Stimulated activated naive CD8-positive, alpha-beta T cell treated with anti-CD3 and anti-CD28 coated beads, Interleukin-15, amount 100 ng/mL, for 72 hours (primary cell): Measurements from ENCODE around the gene CERCAM.

ENCODE experiments used
- ATAC-seq: fragments of 150-1000 bp; cut with Tn5 transposase; 2 replicates; pipeline ENCODE4 v1.10.0; 2021; ENCODE audit warnings: mild to moderate bottlenecking, moderate library complexity
- DNase-seq, 2 donors: peaks; one replicate each; pipeline ENCODE4 v3.0.0; 2021 to 2022
- H3K27ac Mint-ChIP-seq, 2 donors: one replicate each; pipeline ENCODE4 v1.8.0; 2022; ENCODE audit warnings: mild to moderate bottlenecking in 2 of 2, mixed read lengths in 2 of 2, moderate library complexity in 2 of 2
- H3K27me3 Mint-ChIP-seq: one replicate; pipeline ENCODE4 v1.8.0; 2022; ENCODE audit warnings: mixed read lengths
- H3K4me1 Mint-ChIP-seq: one replicate; pipeline ENCODE4 v1.8.0; 2022; ENCODE audit warnings: mild to moderate bottlenecking, mixed read lengths
- H3K4me3 Mint-ChIP-seq, 2 donors: one replicate each; pipeline ENCODE4 v1.8.0; 2022; ENCODE audit warnings: mild to moderate bottlenecking in 2 of 2, mixed read lengths in 2 of 2, moderate library complexity in 1 of 2
- H3K9me3 Mint-ChIP-seq, 2 donors: one replicate each; pipeline ENCODE4 v1.8.0; 2022; ENCODE audit warnings: mixed read lengths in 2 of 2

The CERCAM gene

GRCh38 chr9:128456613-128457061 lies 36.0 kb downstream of the CERCAM start:
- DNase-seq (peak; percentile 66 to 68), ATAC-seq (peak; percentile 74)
- H3K27ac Mint-ChIP-seq: peak overlapping the region; percentile 86 to 97
- H3K4me1 Mint-ChIP-seq: peaks cover 39% of the 10 kb centered on the region
- H3K9me3 Mint-ChIP-seq: no peaks in the 10 kb centered on the region
- peak overlapping the region; percentile 88 to 98 for H3K4me3 Mint-ChIP-seq
- no peaks in the 10 kb centered on the region for H3K27me3 Mint-ChIP-seq

DNA sequence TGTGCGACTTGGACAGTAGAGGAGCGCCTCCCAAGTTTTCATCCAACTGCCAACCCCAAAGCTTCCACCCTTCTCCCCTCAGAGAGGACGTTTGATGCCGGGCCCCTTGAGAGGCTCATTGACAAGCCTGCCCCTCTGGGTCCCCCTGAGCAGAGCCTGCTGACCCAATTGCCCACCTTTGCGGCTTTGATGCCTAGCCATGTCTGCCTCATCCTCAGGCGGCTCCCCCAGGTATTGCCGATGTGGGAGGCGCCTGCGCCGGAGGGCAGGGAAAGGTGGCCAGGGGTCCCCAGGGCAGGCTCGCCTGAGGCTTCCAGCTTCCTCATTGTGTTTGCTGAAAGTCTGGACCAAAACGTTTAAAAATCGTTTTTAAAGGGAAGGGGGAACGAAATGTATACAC lies 36.5 kb downstream of the CERCAM start:
- peak overlapping the region; percentile 86 to 97 for H3K27ac Mint-ChIP-seq
- no peak for ATAC-seq
- H3K4me3 Mint-ChIP-seq: peak overlapping the region; percentile 88 to 98
- DNase-seq: peak in 1 of 2 donors; percentile 3
- no peaks in the 10 kb centered on the region for H3K27me3 Mint-ChIP-seq
- H3K9me3 Mint-ChIP-seq: no peaks in the 10 kb centered on the region
- peaks cover 39% of the 10 kb centered on the region for H3K4me1 Mint-ChIP-seq

- H3K4me1 Mint-ChIP-seq: peaks cover 39% of the 10 kb centered on the region
- no peak overlapping the region for H3K4me3 Mint-ChIP-seq
- H3K27me3 Mint-ChIP-seq: no peaks in the 10 kb centered on the region
- no peaks in the 10 kb centered on the region for H3K9me3 Mint-ChIP-seq
- ATAC-seq (no peak), DNase-seq (no peak)
- no peak overlapping the region for H3K27ac Mint-ChIP-seq
These were observed 38.4 kb downstream of the CERCAM start for GRCh38 chr9:128459011-128459410.

GRCh38 chr9:128469070-128469469 lies 48.4 kb downstream of the CERCAM start:
- DNase-seq (no peak), ATAC-seq (no peak)
- Mint-ChIP-seq H3K27me3 (no peaks in the 10 kb centered on the region), H3K4me1 (peaks cover 5% of the 10 kb centered on the region), H3K4me3 (no peak overlapping the region), H3K9me3 (no peaks in the 10 kb centered on the region), H3K27ac (no peak overlapping the region)

- H3K9me3 Mint-ChIP-seq: no peaks in the 10 kb centered on the region
- no peak overlapping the region for H3K27ac Mint-ChIP-seq
- H3K27me3 Mint-ChIP-seq: no peaks in the 10 kb centered on the region
- no peak for DNase-seq
- ATAC-seq: peak; percentile 53
- peaks cover 5% of the 10 kb centered on the region for H3K4me1 Mint-ChIP-seq
- no peak overlapping the region for H3K4me3 Mint-ChIP-seq
These were observed 49.9 kb downstream of the CERCAM start for GRCh38 chr9:128470560-128470959.

GRCh38 chr9:128473104-128473503 lies 52.4 kb downstream of the CERCAM start:
- no peak overlapping the region for H3K27ac Mint-ChIP-seq
- H3K27me3 Mint-ChIP-seq: no peaks in the 10 kb centered on the region
- H3K4me1 Mint-ChIP-seq: peaks cover 5% of the 10 kb centered on the region
- ATAC-seq: no peak
- DNase-seq: no peak
- no peaks in the 10 kb centered on the region for H3K9me3 Mint-ChIP-seq
- H3K4me3 Mint-ChIP-seq: no peak overlapping the region

DNA sequence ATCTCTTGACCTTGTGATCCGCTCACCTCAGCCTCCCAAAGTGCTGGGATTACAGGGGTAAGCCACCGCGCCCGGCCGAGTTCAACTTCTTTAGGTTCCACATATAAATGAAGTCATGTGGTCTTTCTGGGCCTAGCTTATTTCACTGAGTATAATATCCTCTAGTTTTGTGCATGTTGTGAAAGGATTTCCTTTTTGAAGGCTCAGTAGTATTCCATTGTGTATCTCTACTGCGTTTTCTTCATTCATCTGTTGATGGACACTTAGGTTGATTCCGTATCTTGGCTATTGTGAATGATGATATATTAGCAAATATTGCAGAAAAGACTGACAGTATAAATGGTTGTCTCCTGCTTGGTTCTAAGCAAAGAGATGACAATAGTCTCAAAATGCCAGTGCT lies 55.2 kb downstream of the CERCAM start:
- Mint-ChIP-seq H3K9me3 (no peaks in the 10 kb centered on the region), H3K4me1 (no peaks in the 10 kb centered on the region), H3K27me3 (no peaks in the 10 kb centered on the region), H3K27ac (no peak overlapping the region), H3K4me3 (no peak overlapping the region)
- ATAC-seq (no peak), DNase-seq (no peak)

DNA sequence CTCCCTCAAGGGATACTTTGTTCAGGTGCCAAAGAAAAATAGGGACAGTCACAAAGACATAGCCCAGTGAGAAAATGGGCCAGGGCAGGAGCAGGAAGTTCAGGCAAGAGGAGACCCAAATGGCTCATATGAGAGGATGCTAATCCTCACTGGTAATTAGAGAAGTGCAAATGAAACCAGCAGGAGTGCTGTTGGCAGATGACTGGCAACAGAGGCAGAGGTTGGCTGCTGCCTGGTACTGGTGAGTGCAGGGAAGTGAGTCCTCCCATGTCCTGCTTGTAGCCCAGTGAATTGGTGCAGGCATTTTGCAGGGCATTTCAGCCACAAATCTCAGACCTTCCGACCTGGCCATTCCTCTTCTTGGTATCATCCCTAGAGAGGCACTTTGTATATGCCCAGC lies 58.6 kb downstream of the CERCAM start:
- DNase-seq: no peak
- no peak for ATAC-seq
- Mint-ChIP-seq H3K4me1 (no peaks in the 10 kb centered on the region), H3K27ac (peak overlapping the region in 1 of 2 donors; percentile 6), H3K9me3 (no peaks in the 10 kb centered on the region), H3K4me3 (no peak overlapping the region), H3K27me3 (no peaks in the 10 kb centered on the region)

DNA sequence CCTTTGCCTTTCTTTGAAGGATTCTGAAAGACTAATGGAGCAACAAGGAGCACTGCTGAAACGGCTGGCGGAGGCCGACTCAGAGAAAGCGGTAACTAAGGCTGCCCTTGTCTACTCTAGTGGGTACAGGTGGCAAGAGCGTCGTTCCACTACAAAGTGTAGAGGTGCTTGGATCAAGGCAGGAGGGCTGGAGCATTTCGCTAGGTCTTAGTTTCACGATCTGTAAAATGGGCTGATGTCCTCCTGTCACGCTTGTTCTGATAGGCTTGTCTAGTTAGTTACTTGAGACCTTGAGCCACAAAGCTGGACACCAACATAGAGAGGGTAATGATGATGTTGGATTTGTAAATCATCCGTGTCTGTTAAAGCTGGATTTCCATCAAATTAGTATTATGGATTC lies 60.9 kb downstream of the CERCAM start:
- H3K4me3 Mint-ChIP-seq: no peak overlapping the region
- H3K4me1 Mint-ChIP-seq: no peaks in the 10 kb centered on the region
- no peaks in the 10 kb centered on the region for H3K9me3 Mint-ChIP-seq
- H3K27ac Mint-ChIP-seq: no peak overlapping the region
- DNase-seq (no peak), ATAC-seq (no peak)
- no peaks in the 10 kb centered on the region for H3K27me3 Mint-ChIP-seq

- no peak for ATAC-seq
- Mint-ChIP-seq H3K27me3 (no peaks in the 10 kb centered on the region), H3K27ac (no peak overlapping the region), H3K9me3 (no peaks in the 10 kb centered on the region), H3K4me1 (no peaks in the 10 kb centered on the region), H3K4me3 (no peak overlapping the region)
- DNase-seq: no peak
These were observed 61.5 kb downstream of the CERCAM start for GRCh38 chr9:128482186-128482585.

DNA sequence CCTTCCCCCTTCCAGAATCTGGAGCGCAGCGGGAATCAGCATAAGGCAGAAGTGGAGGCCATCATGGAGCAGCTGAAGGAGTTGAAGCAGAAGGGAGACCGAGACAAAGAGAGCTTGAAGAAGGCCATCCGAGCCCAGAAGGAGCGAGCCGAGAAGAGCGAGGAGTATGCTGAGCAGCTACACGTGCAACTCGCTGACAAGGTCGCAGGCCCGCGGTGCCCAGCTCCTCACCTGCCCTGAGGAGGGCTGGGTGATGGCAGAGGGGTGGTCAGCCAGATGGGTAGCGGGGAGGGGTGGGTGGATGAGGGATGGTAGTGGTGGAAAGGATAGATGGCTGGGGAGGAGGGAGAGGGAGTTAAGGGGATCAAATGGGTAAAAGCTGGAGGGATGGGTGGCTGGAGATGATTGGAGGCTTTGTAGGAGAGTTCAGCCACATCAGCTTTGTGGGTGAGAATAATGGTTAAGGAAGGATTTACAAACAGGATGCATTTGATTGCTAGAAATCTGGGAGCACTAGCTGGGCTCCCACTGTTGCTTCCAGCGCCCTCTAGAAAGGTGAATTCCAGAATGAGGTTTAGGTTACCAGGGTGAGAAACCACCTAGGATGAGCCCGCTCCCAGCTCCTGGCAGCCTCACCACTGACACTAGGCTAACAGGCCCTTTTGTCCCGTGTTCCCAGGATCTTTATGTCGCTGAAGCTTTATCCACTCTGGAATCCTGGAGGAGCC lies 64.2 kb downstream of the CERCAM start:
- no peaks in the 10 kb centered on the region for H3K4me1 Mint-ChIP-seq
- peak overlapping the region; percentile 44 to 52 for H3K27ac Mint-ChIP-seq
- no peaks in the 10 kb centered on the region for H3K9me3 Mint-ChIP-seq
- H3K4me3 Mint-ChIP-seq: no peak overlapping the region
- H3K27me3 Mint-ChIP-seq: no peaks in the 10 kb centered on the region
- ATAC-seq (no peak), DNase-seq (no peak)

GRCh38 chr9:128485414-128485855 lies 64.8 kb downstream of the CERCAM start:
- H3K27ac Mint-ChIP-seq: peak overlapping the region in 1 of 2 donors; percentile 44
- DNase-seq (no peak), ATAC-seq (no peak)
- H3K4me1 Mint-ChIP-seq: no peaks in the 10 kb centered on the region
- H3K9me3 Mint-ChIP-seq: no peaks in the 10 kb centered on the region
- H3K27me3 Mint-ChIP-seq: no peaks in the 10 kb centered on the region
- H3K4me3 Mint-ChIP-seq: no peak overlapping the region

DNA sequence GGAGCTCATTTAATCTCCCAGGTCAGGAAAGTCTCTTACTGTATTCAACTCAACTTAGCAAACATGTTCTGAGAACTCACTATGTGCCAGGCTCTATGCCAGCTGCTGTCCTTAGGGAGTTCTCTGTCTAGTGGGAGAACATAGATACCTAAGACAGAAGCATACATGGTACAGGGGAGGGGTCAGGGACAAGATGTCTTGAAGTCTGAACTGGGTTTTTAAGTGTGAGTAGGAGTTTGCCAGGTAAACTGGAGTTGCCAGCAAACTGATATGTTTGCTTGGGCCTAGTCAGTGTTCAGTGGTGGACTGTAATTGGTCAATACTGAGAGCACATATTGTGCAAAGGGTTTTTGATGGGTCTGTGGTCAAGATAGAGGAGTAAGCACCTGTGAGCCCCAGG lies 65.5 kb downstream of the CERCAM start:
- no peak for DNase-seq
- no peaks in the 10 kb centered on the region for H3K27me3 Mint-ChIP-seq
- no peak overlapping the region for H3K27ac Mint-ChIP-seq
- no peaks in the 10 kb centered on the region for H3K4me1 Mint-ChIP-seq
- no peak overlapping the region for H3K4me3 Mint-ChIP-seq
- H3K9me3 Mint-ChIP-seq: no peaks in the 10 kb centered on the region
- no peak for ATAC-seq
